Upper lobe of right lung (tissue), 1 donor: ENCODE measurements around the gene MXD4. TPM values are rescaled to one million over a fixed set of nuclear protein-coding genes. Genes with fewer than 3 reads are reported as not detected.
A peak's percentile ranks its signal among the peaks of the same experiment; 100 is the strongest.

Source experiments
- ATAC-seq: fragments of 200-7000 bp; cut with Tn5 transposase; one replicate; pipeline ENCODE4 v1.9.1; 2020; ENCODE audit warnings: mild to moderate bottlenecking, moderate library complexity
- DNase-seq: peaks from one replicate; pipeline ENCODE4 v3.0.0-alpha.2; 2020
- H3K27ac ChIP-seq: fragments of 200-600 bp; one replicate; pipeline ENCODE4 v1.8.0; 2022
- H3K27me3 ChIP-seq: fragments of 200-600 bp; one replicate; pipeline ENCODE4 v1.8.0; 2022; ENCODE audit warnings: mild to moderate bottlenecking
- H3K36me3 ChIP-seq: fragments of 200-600 bp; one replicate; pipeline ENCODE4 v1.8.0; 2022
- H3K4me1 ChIP-seq: fragments of 200-600 bp; one replicate; pipeline ENCODE4 v1.8.0; 2022
- H3K4me3 ChIP-seq: fragments of 200-600 bp; one replicate; pipeline ENCODE4 v1.8.0; 2022; ENCODE audit warnings: mild to moderate bottlenecking
- H3K9me3 ChIP-seq: fragments of 200-600 bp; one replicate; pipeline ENCODE4 v1.8.0; 2022
- CTCF ChIP-seq: fragments of 200-600 bp; IDR thresholded peaks from one replicate; pipeline ENCODE4 v1.8.0; 2022; ENCODE audit warnings: antibody characterized with exemption
- intact Hi-C: fragments of 100-400 bp; cut with DNase I; formaldehyde crosslinking; loops from one replicate; pipeline ENCODE4 v1.11.0; 2022
- total RNA-seq: library from RNA; stranded (reverse); fragmentation: NEBNext Ultra II Directional; extraction: Animal tissue kit (Norgen Biotek cat#: 25700); gene quantifications from one replicate; pipeline ENCODE4 v1.2.1, GENCODE V29; 2021
- donor health status: DM: no; HTN: yes; CAD: no; lungs with severe emphysema.

Gene MXD4
- total RNA-seq, 1 donor from 2014 or later: 72.7 TPM

- Histone ChIP-seq H3K27me3 (no peaks in the 10 kb centered on the region), H3K36me3 (peaks cover 36% of the 10 kb centered on the region), H3K4me1 (peaks cover 59% of the 10 kb centered on the region), H3K9me3 (no peaks in the 10 kb centered on the region), H3K27ac (peak overlapping the region; percentile 91), H3K4me3 (peak overlapping the region; percentile 2)
- no peak for TF ChIP-seq CTCF
- intact Hi-C loops: no loop called here
- peak; percentile 59 for DNase-seq
- ATAC-seq: no peak
Observed at GRCh38 chr4:2257361-2258081, 4.4 kb downstream of the MXD4 start.

GRCh38 chr4:2256781-2257191 is 5.1 kb downstream of the MXD4 start:
- Histone ChIP-seq H3K4me1 (peaks cover 59% of the 10 kb centered on the region), H3K4me3 (no peak overlapping the region)
- intact Hi-C loops: no loop called here

GRCh38 chr4:2256156-2256731 is 5.7 kb downstream of the MXD4 start:
- ATAC-seq: peak; percentile 46
- peak overlapping the region; percentile 91 for H3K27ac ChIP-seq
- peak; percentile 66 for DNase-seq
- peaks cover 47% of the 10 kb centered on the region for H3K36me3 ChIP-seq
- peaks cover 59% of the 10 kb centered on the region for H3K4me1 ChIP-seq
- intact Hi-C loops: no loop called here
- H3K9me3 ChIP-seq: no peaks in the 10 kb centered on the region
- no peak for TF ChIP-seq CTCF
- no peaks in the 10 kb centered on the region for H3K27me3 ChIP-seq
- H3K4me3 ChIP-seq: no peak overlapping the region

More at GRCh38 chr4:2256781-2257191, 5.1 kb downstream of the MXD4 start:
- peaks cover 44% of the 10 kb centered on the region for H3K36me3 ChIP-seq
- DNase-seq (peak; percentile 75), ATAC-seq (peak; percentile 45)
- H3K27ac ChIP-seq: peak overlapping the region; percentile 91
- no peaks in the 10 kb centered on the region for H3K27me3 ChIP-seq
- no peak for TF ChIP-seq CTCF
- H3K9me3 ChIP-seq: no peaks in the 10 kb centered on the region

- Histone ChIP-seq H3K27ac (peak overlapping the region; percentile 91), H3K27me3 (no peaks in the 10 kb centered on the region), H3K4me3 (no peak overlapping the region), H3K36me3 (peaks cover 53% of the 10 kb centered on the region), H3K4me1 (peaks cover 57% of the 10 kb centered on the region), H3K9me3 (no peaks in the 10 kb centered on the region)
- intact Hi-C loops: no loop called here
- peak; percentile 67 for DNase-seq
- no peak for ATAC-seq
- no peak for TF ChIP-seq CTCF
Observed at GRCh38 chr4:2255501-2256155, 6.3 kb downstream of the MXD4 start.

GRCh38 chr4:2254665-2255500 is 7.0 kb downstream of the MXD4 start:
- no peak for TF ChIP-seq CTCF
- DNase-seq: no peak
- no peak for ATAC-seq
- Histone ChIP-seq H3K4me3 (no peak overlapping the region), H3K27ac (peak overlapping the region; percentile 91), H3K9me3 (no peaks in the 10 kb centered on the region), H3K4me1 (peaks cover 49% of the 10 kb centered on the region), H3K36me3 (peaks cover 60% of the 10 kb centered on the region), H3K27me3 (no peaks in the 10 kb centered on the region)
- intact Hi-C loops: no loop called here
